Measurements from ENCODE around the gene CEP89.

CEP89 gene

GRCh38 chr19:32890326-32890725, 81.4 kb downstream of the CEP89 start:
- no peaks in the 10 kb centered on the region for H4K20me1 ChIP-seq (ENCODE audit: control insufficient read depth, insufficient read depth, low read depth, low read length)
- no peaks in the 10 kb centered on the region for H3K27me3 ChIP-seq (ENCODE audit: control insufficient read depth, low read length)
- no peaks in the 10 kb centered on the region for H3K79me2 ChIP-seq (ENCODE audit: control insufficient read depth, low read length)
- no peak for TF ChIP-seq EZH2phosphoT487 (IDR thresholded peaks at IDR 0.05; ENCODE audit: borderline replicate concordance, low read length)
- no peak for TF ChIP-seq CTCF (IDR thresholded peaks at IDR 0.05; ENCODE audit: low read depth, low read length, poor library complexity, severe bottlenecking)
- H3K9me2 ChIP-seq (replicated peaks; ENCODE audit: control insufficient read depth, low read length): no peaks in the 10 kb centered on the region; the same call in 1 of the 2 replicates
- H3K4me2 ChIP-seq (ENCODE audit: low read length): no peak overlapping the region
- H3K36me3 ChIP-seq (ENCODE audit: control insufficient read depth, low read length): no peaks in the 10 kb centered on the region
- no peaks in the 10 kb centered on the region for H3K4me1 ChIP-seq (ENCODE audit: control insufficient read depth, low read length)
- H3K4me3 ChIP-seq (ENCODE audit: low read length): no peak overlapping the region
- H3F3A ChIP-seq (ENCODE audit: control insufficient read depth, insufficient read depth): no peaks in the 10 kb centered on the region
- H3K27ac ChIP-seq (ENCODE audit: low read depth, low read length): no peak overlapping the region
- H3K9me3 ChIP-seq (ENCODE audit: control insufficient read depth, insufficient read depth, low read length): peaks cover 3% of the 10 kb centered on the region; the same call in 1 of the 2 replicates

GRCh38 chr19:32889137-32889934, 82.4 kb downstream of the CEP89 start:
- H3K9me3 ChIP-seq (ENCODE audit: control insufficient read depth, insufficient read depth, low read length): peaks cover 3% of the 10 kb centered on the region; the same call in 1 of the 2 replicates
- no peaks in the 10 kb centered on the region for H3K4me1 ChIP-seq (ENCODE audit: control insufficient read depth, low read length)
- H3K27me3 ChIP-seq (ENCODE audit: control insufficient read depth, low read length): no peaks in the 10 kb centered on the region
- H3F3A ChIP-seq (ENCODE audit: control insufficient read depth, insufficient read depth): no peaks in the 10 kb centered on the region
- H3K9me2 ChIP-seq (replicated peaks; ENCODE audit: control insufficient read depth, low read length): no peaks in the 10 kb centered on the region; the same call in 1 of the 2 replicates
- no peaks in the 10 kb centered on the region for H3K36me3 ChIP-seq (ENCODE audit: control insufficient read depth, low read length)
- no peak overlapping the region for H3K4me3 ChIP-seq (ENCODE audit: low read length)
- no peak for TF ChIP-seq EZH2phosphoT487 (IDR thresholded peaks at IDR 0.05; ENCODE audit: borderline replicate concordance, low read length)
- TF ChIP-seq CTCF (IDR thresholded peaks at IDR 0.05; ENCODE audit: low read depth, low read length, poor library complexity, severe bottlenecking): no peak
- no peaks in the 10 kb centered on the region for H3K79me2 ChIP-seq (ENCODE audit: control insufficient read depth, low read length)
- H4K20me1 ChIP-seq (ENCODE audit: control insufficient read depth, insufficient read depth, low read depth, low read length): no peaks in the 10 kb centered on the region
- H3K4me2 ChIP-seq (ENCODE audit: low read length): no peak overlapping the region
- H3K27ac ChIP-seq (ENCODE audit: low read depth, low read length): no peak overlapping the region

GRCh38 chr19:32887572-32888215, 84.1 kb downstream of the CEP89 start:
- no peak overlapping the region for H3K4me2 ChIP-seq (ENCODE audit: low read length)
- H3K79me2 ChIP-seq (ENCODE audit: control insufficient read depth, low read length): no peaks in the 10 kb centered on the region
- H3K36me3 ChIP-seq (ENCODE audit: control insufficient read depth, low read length): no peaks in the 10 kb centered on the region
- H3K9me3 ChIP-seq (ENCODE audit: control insufficient read depth, insufficient read depth, low read length): peaks cover 2% of the 10 kb centered on the region; the same call in 1 of the 2 replicates
- H3K9me2 ChIP-seq (replicated peaks; ENCODE audit: control insufficient read depth, low read length): no peaks in the 10 kb centered on the region
- H3K27me3 ChIP-seq (ENCODE audit: control insufficient read depth, low read length): no peaks in the 10 kb centered on the region
- H3K27ac ChIP-seq (ENCODE audit: low read depth, low read length): no peak overlapping the region
- no peaks in the 10 kb centered on the region for H4K20me1 ChIP-seq (ENCODE audit: control insufficient read depth, insufficient read depth, low read depth, low read length)
- no peak overlapping the region for H3K4me3 ChIP-seq (ENCODE audit: low read length)
- no peak for TF ChIP-seq EZH2phosphoT487 (IDR thresholded peaks at IDR 0.05; ENCODE audit: borderline replicate concordance, low read length)
- TF ChIP-seq CTCF (IDR thresholded peaks at IDR 0.05; ENCODE audit: low read depth, low read length, poor library complexity, severe bottlenecking): no peak
- no peaks in the 10 kb centered on the region for H3K4me1 ChIP-seq (ENCODE audit: control insufficient read depth, low read length)
- no peaks in the 10 kb centered on the region for H3F3A ChIP-seq (ENCODE audit: control insufficient read depth, insufficient read depth)

Data from DOHH2 (cell line).